PC-3 (cell line): ENCODE data around the gene PRB4. TPM values are rescaled to one million over a fixed set of nuclear protein-coding genes. Genes with fewer than 3 reads are reported as not detected.
"Not testable (repeated sequence)": the region's sequence is repeated elsewhere in the genome, so short reads cannot be mapped to it uniquely, and the experiment has no call there.

Source experiments
- ATAC-seq: fragments of 200-7000 bp; cut with Tn5 transposase; 2 replicates; pipeline ENCODE4 v1.9.1; 2020; ENCODE audit warnings: mild to moderate bottlenecking, moderate library complexity
- Bru-seq: library from RNA; stranded (reverse); fragments of 400-500 nt; gene quantifications from one replicate; lab custom pipeline; 2021; lab: Mats Ljungman, UMichigan
- BruChase-seq, 2 experiments: library from RNA; stranded (reverse); fragments of 400-500 nt; gene quantifications; one replicate each; lab custom pipeline; 2021; lab: Mats Ljungman, UMichigan
- BruUV-seq: library from RNA; stranded (reverse); fragments of 400-500 nt; replicated peaks from 2 replicates; lab custom pipeline; 2021; lab: Mats Ljungman, UMichigan
- CTCF ChIA-PET: fragments of 300-600 bp; sonication (Branson Sonifier 250); formaldehyde crosslinking; loops from one replicate; lab custom pipeline; 2022; ENCODE audit warnings: antibody characterized with exemption; lab: Charles Lee
- POLR2A ChIA-PET: fragments of 300-600 bp; sonication (Branson Sonifier 250); formaldehyde crosslinking; loops from one replicate; lab custom pipeline; 2022; ENCODE audit warnings: antibody characterized with exemption; ENCODE audit not compliant: unreplicated experiment; lab: Charles Lee
- DNase-seq: peaks from one replicate; pipeline ENCODE4 v3.0.0-alpha.2; 2015
- H2AFZ ChIP-seq: fragments of 300-600 bp; sonication (generic); 2 replicates; pipeline ENCODE4 v1.6.0; 2016; ENCODE audit warnings: antibody characterized with exemption, low read length
- H3F3A ChIP-seq: fragments of 300-600 bp; sonication (generic); one replicate; pipeline ENCODE4 v1.6.0; 2017; ENCODE audit warnings: antibody characterized with exemption, low read length, control low read depth, mild to moderate bottlenecking; ENCODE audit not compliant: unreplicated experiment
- H3K27ac ChIP-seq: fragments of 300-600 bp; sonication (generic); 2 replicates; pipeline ENCODE4 v1.5.1; 2016; ENCODE audit warnings: mild to moderate bottlenecking, low read length
- H3K27me3 ChIP-seq: fragments of 300-600 bp; sonication (generic); 2 replicates; pipeline ENCODE4 v1.6.1; 2016; ENCODE audit warnings: low read length, mixed read lengths
- H3K36me3 ChIP-seq: fragments of 300-600 bp; sonication (generic); 2 replicates; pipeline ENCODE4 v1.6.1; 2016; ENCODE audit warnings: low read depth, mixed run types, low read length, mixed read lengths
- H3K4me1 ChIP-seq: fragments of 300-600 bp; sonication (generic); 2 replicates; pipeline ENCODE4 v1.5.1; 2016; ENCODE audit warnings: low read length; ENCODE audit not compliant: insufficient read depth
- H3K4me2 ChIP-seq: fragments of 300-600 bp; sonication (generic); 2 replicates; pipeline ENCODE4 v1.6.0; 2016; ENCODE audit warnings: low read length
- H3K4me3 ChIP-seq: fragments of 300-600 bp; sonication (generic); 2 replicates; pipeline ENCODE4 v1.5.1; 2016; ENCODE audit warnings: mild to moderate bottlenecking, low read length, mixed read lengths
- H3K79me2 ChIP-seq: fragments of 300-600 bp; sonication (generic); 2 replicates; pipeline ENCODE4 v1.6.1; 2017; ENCODE audit warnings: low read length, mixed read lengths
- H3K9ac ChIP-seq: fragments of 300-600 bp; sonication (generic); 2 replicates; pipeline ENCODE4 v1.6.0; 2016; ENCODE audit warnings: mild to moderate bottlenecking, low read length
- H3K9me2 ChIP-seq: fragments of 300-600 bp; sonication (generic); replicated peaks from 2 replicates; pipeline ENCODE4 v1.6.1; 2016; ENCODE audit warnings: mixed run types, low read length, mixed read lengths
- H3K9me3 ChIP-seq: fragments of 300-600 bp; sonication (generic); 2 replicates; pipeline ENCODE4 v1.6.1; 2016; ENCODE audit warnings: low read length, mixed read lengths
- H4K20me1 ChIP-seq: fragments of 300-600 bp; sonication (generic); 2 replicates; pipeline ENCODE4 v1.6.1; 2016; ENCODE audit warnings: low read length, mixed read lengths
- EZH2 ChIP-seq: fragments of 300-600 bp; sonication (generic); IDR thresholded peaks from one replicate; pipeline ENCODE4 v1.6.1; 2017; ENCODE audit warnings: antibody characterized with exemption, mild to moderate bottlenecking, low read length; ENCODE audit not compliant: unreplicated experiment
- EZH2phosphoT487 ChIP-seq: fragments of 300-600 bp; sonication (generic); IDR thresholded peaks from 2 replicates; pipeline ENCODE4 v1.6.1; 2018; ENCODE audit warnings: mild to moderate bottlenecking, antibody characterized with exemption, low read length, borderline replicate concordance
- intact Hi-C: fragments of 100-400 bp; cut with micrococcal nuclease; formaldehyde crosslinking; loops from 2 replicates; pipeline ENCODE4 v1.9.0; 2023
- long read RNA-seq: library from polyadenylated mRNA; unstranded; transcript quantifications from one replicate; pipeline ENCODE4 v2.0.0, GENCODE V29; 2021; ENCODE audit not compliant: unreplicated experiment
- total RNA-seq: library from RNA; depleted of rRNA; stranded (reverse); fragments of >200 nt; gene quantifications from 2 replicates; pipeline ENCODE4 v1.2.3, GENCODE V29; 2014; rRNA removed
- TF ChIP-seq, protein P1 (sequence below): fragments of 300-600 bp; sonication (generic); conservative IDR thresholded peaks from 2 replicates; pipeline ENCODE4 v1.5.1; 2017; ENCODE audit warnings: antibody characterized with exemption, low read depth, mild to moderate bottlenecking, low read length

Gene PRB4
- total RNA-seq (not detected in 2 replicates), Bru-seq, nascent RNA (not detected), BruChase-seq, experiment 1, labeled RNA remaining after a 6-hour chase (percentile 9 among the genes with signal in this experiment), BruChase-seq, experiment 2, labeled RNA remaining after a 2-hour chase (percentile 12 among the genes with signal in this experiment)
- long read RNA-seq, result 0 reads

DNA sequence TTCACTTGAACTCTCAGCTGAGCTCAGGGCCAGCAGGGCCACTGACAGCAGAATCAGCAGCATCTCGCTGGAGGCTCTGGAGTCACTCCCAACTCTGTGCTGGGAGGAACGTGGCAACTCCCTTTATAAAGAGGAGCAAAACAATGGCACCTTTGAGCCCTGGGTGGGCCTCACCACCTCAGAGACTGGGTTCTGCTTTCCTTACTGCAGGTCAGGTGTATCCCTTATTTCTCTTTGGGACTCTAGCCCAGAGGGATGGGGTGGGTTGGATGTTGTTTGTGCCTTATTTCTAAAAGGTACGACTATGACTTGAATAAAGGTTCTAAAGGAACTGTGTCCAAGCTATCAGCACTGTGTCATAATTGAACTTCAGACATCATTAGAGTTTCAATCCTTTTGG, at the start of gene PRB4:
Gene PRB4 (minus strand): TSS at position 101 of the 400 bp plus-strand sequence. CDS start 38 bp downstream, at position 63.
- ATAC-seq (no peak), DNase-seq (no peak)
- Histone ChIP-seq H3K4me3 (no peak within 1 kb of the TSS), H3K4me1 (peaks cover 18% of the 10 kb centered on the region), H3K27me3 (no peaks in the 10 kb centered on the region), H4K20me1 (no peaks in the 10 kb centered on the region), H3K36me3 (no peaks in the 10 kb centered on the region), H2AFZ (no peak within 1 kb of the TSS), H3K9me2 (no peaks in the 10 kb centered on the region), H3K4me2 (no peak within 1 kb of the TSS), H3F3A (no peaks in the 10 kb centered on the region), H3K79me2 (no peaks in the 10 kb centered on the region), H3K9me3 (no peaks in the 10 kb centered on the region), H3K9ac (no peak within 1 kb of the TSS), H3K27ac (no peak within 1 kb of the TSS)
- CTCF ChIA-PET, result no interaction called here
- POLR2A ChIA-PET, result no interaction called here
- BruUV-seq, result no TSS peak
- TF ChIP-seq EZH2 (no peak), EZH2phosphoT487 (no peak)
- TF ChIP-seq, protein P1, sequence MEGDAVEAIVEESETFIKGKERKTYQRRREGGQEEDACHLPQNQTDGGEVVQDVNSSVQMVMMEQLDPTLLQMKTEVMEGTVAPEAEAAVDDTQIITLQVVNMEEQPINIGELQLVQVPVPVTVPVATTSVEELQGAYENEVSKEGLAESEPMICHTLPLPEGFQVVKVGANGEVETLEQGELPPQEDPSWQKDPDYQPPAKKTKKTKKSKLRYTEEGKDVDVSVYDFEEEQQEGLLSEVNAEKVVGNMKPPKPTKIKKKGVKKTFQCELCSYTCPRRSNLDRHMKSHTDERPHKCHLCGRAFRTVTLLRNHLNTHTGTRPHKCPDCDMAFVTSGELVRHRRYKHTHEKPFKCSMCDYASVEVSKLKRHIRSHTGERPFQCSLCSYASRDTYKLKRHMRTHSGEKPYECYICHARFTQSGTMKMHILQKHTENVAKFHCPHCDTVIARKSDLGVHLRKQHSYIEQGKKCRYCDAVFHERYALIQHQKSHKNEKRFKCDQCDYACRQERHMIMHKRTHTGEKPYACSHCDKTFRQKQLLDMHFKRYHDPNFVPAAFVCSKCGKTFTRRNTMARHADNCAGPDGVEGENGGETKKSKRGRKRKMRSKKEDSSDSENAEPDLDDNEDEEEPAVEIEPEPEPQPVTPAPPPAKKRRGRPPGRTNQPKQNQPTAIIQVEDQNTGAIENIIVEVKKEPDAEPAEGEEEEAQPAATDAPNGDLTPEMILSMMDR, result no peak
- intact Hi-C loops, result no loop called here

DNA sequence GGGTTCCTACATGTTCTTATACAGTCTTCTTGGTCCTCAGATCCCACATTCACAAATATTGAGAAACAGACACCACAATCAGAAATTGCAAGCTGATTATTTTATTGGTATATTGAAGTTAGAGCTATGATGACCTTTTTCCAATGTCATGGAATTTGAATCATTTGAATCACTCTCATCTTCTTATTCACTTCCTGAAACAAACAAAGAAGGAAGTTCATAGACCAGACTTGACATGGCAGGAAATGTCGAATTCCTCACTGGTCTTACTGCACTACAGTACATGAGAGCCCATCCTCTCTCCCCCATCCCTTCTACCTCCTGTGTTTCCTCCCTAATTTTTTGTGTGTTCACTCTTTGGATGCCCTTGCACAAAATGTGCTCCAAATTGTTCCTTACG, 41.5 kb upstream of the PRB4 start:
- CTCF ChIA-PET, result not testable (repeated sequence)

DNA sequence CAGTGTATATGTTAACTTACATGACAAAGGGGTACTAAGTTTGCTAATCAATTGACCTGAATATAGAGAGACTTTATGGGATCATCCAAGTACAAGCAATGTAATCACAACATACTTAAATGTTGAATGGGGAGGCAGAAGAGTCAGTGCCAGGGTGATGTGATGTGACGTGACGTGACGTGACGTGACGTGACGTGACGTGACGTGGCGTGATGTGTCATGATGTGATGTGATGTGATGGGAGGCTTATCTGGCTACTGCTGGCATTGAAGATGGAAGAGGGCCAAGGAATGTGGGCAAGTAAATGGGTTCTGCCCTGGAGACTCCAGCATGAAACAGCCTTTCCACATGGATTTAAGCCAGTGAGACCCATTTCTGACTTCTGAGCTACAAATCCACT, 38.2 kb upstream of the PRB4 start:
- H3K4me3 ChIP-seq, result no peak overlapping the region
- ATAC-seq (no peak), DNase-seq (no peak)
- no peak for TF ChIP-seq EZH2
- TF ChIP-seq EZH2phosphoT487, result no peak
- TF ChIP-seq, protein P1, result no peak
- H3K9me3 ChIP-seq, result no peaks in the 10 kb centered on the region
- CTCF ChIA-PET, result no interaction called here
- H3K9me2 ChIP-seq, result no peaks in the 10 kb centered on the region
- no peaks in the 10 kb centered on the region for H3K4me1 ChIP-seq
- H3K36me3 ChIP-seq, result no peaks in the 10 kb centered on the region
- H4K20me1 ChIP-seq, result no peaks in the 10 kb centered on the region
- no peak overlapping the region for H3K27ac ChIP-seq
- H3K4me2 ChIP-seq, result no peak overlapping the region
- POLR2A ChIA-PET, result no interaction called here
- H3K27me3 ChIP-seq, result no peaks in the 10 kb centered on the region
- no TSS peak for BruUV-seq
- intact Hi-C loops, result no loop called here
- H3F3A ChIP-seq, result no peaks in the 10 kb centered on the region
- H3K9ac ChIP-seq, result no peak overlapping the region
- no peak overlapping the region for H2AFZ ChIP-seq
- no peaks in the 10 kb centered on the region for H3K79me2 ChIP-seq

More for the DNA sequence above, 41.5 kb upstream of the PRB4 start:
- ATAC-seq (peak; percentile 79), DNase-seq (peak; percentile 35)
- H3K4me2 ChIP-seq, H2AFZ ChIP-seq, intact Hi-C loops, H3K27me3 ChIP-seq, H3K4me3 ChIP-seq, H4K20me1 ChIP-seq, H3K79me2 ChIP-seq, H3K36me3 ChIP-seq, H3K9ac ChIP-seq, H3F3A ChIP-seq, POLR2A ChIA-PET, H3K9me3 ChIP-seq, H3K4me1 ChIP-seq, H3K9me2 ChIP-seq, BruUV-seq: not testable (repeated sequence)
- peak overlapping the region; percentile 13; the same call in 1 of the 2 replicates for H3K27ac ChIP-seq
